ENCODE results near the gene LGI4.

GRCh38 chr19:35155441-35155840 is 20.6 kb upstream of the LGI4 start:
- no peak for TF ChIP-seq CTCF (IDR thresholded peaks at IDR 0.05)
- no peak for TF ChIP-seq POLR2A (IDR thresholded peaks at IDR 0.05)
